HG02981 (cell line): Measurements from ENCODE around the gene LAMA1.

ENCODE experiments used
- ATAC-seq: cut with Tn5 transposase; IDR thresholded peaks from one replicate; pipeline ENCODE4 v1.9.1; 2021; ENCODE audit warnings: mild to moderate bottlenecking, moderate library complexity; ENCODE audit not compliant: unreplicated experiment

LAMA1 gene

GRCh38 chr18:7105943-7106342 is 11.7 kb downstream of the LAMA1 start:
- no peak for ATAC-seq

DNA sequence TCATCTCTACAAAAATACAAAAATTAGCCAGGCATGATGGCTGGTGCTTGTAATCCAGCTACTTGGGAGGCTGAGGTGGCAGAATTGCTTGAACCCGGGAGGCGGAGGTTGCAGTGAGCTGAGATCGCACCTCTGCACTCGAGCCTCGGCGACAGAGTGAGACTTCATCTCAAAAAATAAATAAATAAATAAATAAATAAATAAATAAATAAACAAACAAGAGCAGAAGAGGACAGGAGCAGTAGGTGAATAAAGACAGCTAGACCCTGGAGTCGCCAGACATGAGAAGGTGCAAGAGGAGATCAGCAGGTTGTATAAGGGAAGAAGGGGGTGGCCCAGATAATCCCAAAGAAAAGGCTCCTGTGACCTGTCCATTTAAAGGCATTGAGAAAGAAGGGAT is 12.3 kb downstream of the LAMA1 start:
- no peak for ATAC-seq

DNA sequence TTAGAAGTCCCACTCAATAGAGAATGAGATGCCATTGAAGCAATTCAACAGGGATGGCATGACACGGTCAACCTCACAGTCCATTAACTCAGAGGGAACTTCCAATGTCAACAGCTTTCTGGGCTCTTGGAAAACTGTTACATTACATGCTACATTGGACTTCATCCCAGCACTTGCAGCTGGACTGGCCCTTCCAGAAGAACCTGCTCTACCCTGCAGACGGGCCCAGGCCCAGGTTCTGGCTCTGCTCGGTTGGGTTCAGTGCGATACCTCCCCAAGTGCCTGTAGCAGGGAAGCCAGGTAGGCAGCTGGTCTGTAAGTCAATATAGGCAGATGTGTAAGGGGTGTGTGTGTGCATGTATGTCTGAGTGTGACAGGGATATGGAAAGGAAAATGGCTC is 12.9 kb downstream of the LAMA1 start:
- no peak for ATAC-seq

DNA sequence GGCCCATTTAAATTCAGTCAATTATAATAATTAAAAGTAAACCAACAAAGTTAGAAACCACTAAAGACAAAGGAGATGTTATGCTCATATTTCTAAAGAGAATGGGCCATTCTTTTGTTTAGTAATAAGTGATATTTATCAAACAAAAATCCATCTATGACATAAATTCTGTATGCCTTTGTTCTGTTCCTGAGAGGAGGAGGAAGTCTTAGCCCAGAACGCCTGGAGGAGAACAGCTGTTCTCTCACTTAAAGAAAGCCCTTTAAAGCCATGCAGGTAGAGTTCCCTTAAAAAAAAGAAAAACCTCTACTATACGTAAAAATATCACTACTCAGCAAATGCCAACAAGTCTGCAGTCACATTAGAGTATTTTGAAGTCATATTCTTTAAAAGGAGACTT is 15.5 kb downstream of the LAMA1 start:
- no peak for ATAC-seq

DNA sequence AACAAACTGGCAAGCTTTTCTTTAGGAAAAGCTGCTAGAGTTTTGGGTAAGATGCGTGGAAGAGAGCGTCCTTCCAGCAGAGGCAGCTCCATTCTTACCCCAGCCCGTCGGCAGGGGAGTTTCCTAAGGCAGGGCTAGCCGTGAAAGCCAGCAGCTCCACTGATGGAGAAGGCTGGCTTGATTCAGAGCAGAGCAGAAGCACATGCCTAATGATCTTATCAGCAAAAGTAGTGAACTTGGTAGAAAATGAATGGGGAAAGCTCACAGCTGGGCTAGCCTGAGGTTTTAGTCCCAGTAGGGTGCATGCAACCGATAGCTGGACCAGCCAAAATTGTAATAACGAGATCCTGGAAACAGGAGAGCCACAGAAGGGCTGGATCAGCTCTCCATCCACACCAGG is 20.8 kb downstream of the LAMA1 start:
- ATAC-seq = no peak

DNA sequence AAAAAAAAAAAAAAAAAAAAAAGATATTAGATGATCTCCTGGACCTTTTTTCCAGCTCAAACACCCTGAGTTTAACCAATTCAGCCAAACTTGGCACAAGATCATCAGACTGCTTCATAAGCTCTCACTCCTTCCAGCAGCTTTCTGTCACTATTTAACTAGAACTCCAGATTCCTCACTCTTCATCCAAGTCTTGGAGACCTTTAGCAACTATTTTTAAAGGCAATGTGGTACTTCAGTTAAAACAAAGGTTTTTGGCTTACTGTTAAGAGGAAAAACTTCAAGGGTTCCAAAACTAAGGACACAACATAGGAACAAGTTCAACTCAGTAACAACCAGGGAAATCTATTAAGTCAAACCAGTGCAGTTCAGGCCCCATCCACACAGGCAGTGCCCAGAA is 23.2 kb downstream of the LAMA1 start:
- ATAC-seq = no peak

DNA sequence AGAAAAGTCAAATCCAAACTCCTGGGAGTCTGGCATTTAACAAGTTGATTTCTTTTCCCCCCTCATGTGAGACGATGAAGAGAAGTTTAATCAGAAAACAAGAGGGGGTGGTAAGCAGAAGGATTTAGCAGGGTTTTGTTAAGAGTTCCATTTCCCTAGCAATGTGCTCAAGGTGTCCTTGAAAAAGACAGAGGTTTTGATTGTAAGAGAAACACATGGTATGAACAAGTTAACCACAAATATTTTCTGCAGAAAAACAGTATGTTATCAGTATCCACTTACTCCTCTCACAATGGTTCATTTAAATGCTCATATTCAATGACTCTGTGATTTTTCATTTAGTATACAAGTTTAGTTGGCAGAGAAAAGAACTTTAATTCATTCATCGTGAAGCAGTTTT is 26.8 kb downstream of the LAMA1 start:
- ATAC-seq = no peak

GRCh38 chr18:7089369-7089768 is 28.2 kb downstream of the LAMA1 start:
- ATAC-seq = no peak

- ATAC-seq = no peak
Measured at GRCh38 chr18:7084080-7085065, 33.2 kb downstream of the LAMA1 start.

GRCh38 chr18:7082671-7083070 is 34.9 kb downstream of the LAMA1 start:
- no peak for ATAC-seq

GRCh38 chr18:7079231-7079630 is 38.4 kb downstream of the LAMA1 start:
- ATAC-seq = no peak

DNA sequence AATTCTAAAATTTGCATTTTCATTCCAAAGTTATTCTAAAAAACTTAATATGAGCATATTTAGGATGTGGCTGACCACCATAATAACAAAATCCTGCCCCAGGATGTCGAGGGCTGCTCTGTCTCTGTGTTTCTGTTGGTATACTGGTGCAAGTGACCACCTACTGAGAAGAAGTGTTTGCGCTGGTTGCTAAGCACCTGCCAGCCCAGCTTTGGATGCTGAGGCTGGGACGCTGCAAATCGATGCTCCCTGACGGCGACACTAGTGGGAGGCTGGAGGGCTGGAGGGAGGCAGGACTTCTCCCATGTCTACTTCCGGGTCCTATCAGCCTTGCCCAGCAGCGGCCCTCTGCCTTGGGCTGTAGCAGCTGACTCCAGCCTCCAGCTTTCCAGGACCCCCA is 45.0 kb downstream of the LAMA1 start:
- ATAC-seq = no peak

- ATAC-seq = no peak
Measured at GRCh38 chr18:7071600-7071999, 46.0 kb downstream of the LAMA1 start.

GRCh38 chr18:7070466-7070865 is 47.1 kb downstream of the LAMA1 start:
- ATAC-seq = no peak

- no peak for ATAC-seq
Measured at GRCh38 chr18:7068871-7069590, 48.6 kb downstream of the LAMA1 start.

GRCh38 chr18:7066965-7067555 is 50.5 kb downstream of the LAMA1 start:
- ATAC-seq = no peak

GRCh38 chr18:7065736-7066135 is 51.9 kb downstream of the LAMA1 start:
- no peak for ATAC-seq

- no peak for ATAC-seq
Measured at GRCh38 chr18:7064346-7064745, 53.3 kb downstream of the LAMA1 start.

- ATAC-seq = no peak
Measured at GRCh38 chr18:7062811-7063210, 54.8 kb downstream of the LAMA1 start.

- ATAC-seq = no peak
Measured at GRCh38 chr18:7062236-7062635, 55.4 kb downstream of the LAMA1 start.

- ATAC-seq = no peak
Measured at GRCh38 chr18:7059276-7059675, 58.3 kb downstream of the LAMA1 start.

DNA sequence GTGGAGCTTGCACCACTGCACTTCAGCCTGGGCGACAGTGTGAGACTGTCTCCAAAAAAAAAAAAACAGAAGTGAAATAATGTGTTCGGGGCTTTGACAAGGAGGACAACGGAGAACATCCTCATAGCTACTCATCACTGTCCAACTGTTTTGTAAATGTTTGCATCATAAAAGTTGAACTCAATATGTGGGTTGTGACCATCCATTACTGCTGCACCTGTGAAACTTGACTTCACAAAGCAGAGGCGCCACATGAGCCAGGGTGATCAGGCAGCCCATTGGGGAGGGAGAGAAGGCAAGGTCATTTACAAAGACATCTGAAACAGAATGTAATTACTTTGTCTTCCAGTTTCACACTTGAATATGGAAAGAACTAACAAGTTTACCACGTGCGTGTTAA is 61.6 kb downstream of the LAMA1 start:
- ATAC-seq = no peak
